ENCODE measurements around the gene CD69.

DNA sequence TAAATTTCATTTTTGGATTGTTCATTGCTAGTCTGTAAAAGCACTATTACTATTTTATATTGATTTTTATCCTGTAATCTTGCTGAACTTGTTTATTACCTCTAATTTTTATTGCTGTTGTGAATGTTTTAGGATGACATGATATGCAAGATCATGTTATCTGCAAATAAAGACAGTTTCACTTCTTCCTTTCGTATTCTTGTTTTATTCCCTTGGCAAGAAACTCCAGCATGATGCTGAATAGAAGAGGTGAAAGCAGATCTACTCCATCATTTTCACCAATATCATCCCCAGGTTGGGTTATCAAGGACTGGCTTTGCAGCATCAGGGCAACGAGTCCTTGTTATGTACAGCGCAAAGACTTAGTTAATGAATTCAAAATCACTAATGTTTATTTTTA lies 25.1 kb downstream of the CD69 start:
- TF ChIP-seq EZH2phosphoT487 (IDR thresholded peaks at IDR 0.05; ENCODE audit: insufficient read depth, low read depth): no peak
- no peak for TF ChIP-seq EZH2 (IDR thresholded peaks at IDR 0.05; ENCODE audit: insufficient read depth, poor library complexity, severe bottlenecking)

Data from GM23248 (cell line).